Breast epithelium (tissue), 3 donors: Measurements from ENCODE around the gene ZNF407.

ENCODE experiments used
- POLR2A ChIP-seq: fragments of 450-650 bp; IDR thresholded peaks from one replicate; pipeline ENCODE4 v1.6.1; 2016; ENCODE audit warnings: antibody characterized with exemption, mild to moderate bottlenecking, moderate library complexity
- POLR2AphosphoS5 ChIP-seq, 3 donors: sonication (generic); formaldehyde crosslinking; IDR thresholded peaks; one replicate each; pipeline ENCODE4 v1.6.1; 2017; ENCODE audit warnings: antibody characterized with exemption in 3 of 3

DNA sequence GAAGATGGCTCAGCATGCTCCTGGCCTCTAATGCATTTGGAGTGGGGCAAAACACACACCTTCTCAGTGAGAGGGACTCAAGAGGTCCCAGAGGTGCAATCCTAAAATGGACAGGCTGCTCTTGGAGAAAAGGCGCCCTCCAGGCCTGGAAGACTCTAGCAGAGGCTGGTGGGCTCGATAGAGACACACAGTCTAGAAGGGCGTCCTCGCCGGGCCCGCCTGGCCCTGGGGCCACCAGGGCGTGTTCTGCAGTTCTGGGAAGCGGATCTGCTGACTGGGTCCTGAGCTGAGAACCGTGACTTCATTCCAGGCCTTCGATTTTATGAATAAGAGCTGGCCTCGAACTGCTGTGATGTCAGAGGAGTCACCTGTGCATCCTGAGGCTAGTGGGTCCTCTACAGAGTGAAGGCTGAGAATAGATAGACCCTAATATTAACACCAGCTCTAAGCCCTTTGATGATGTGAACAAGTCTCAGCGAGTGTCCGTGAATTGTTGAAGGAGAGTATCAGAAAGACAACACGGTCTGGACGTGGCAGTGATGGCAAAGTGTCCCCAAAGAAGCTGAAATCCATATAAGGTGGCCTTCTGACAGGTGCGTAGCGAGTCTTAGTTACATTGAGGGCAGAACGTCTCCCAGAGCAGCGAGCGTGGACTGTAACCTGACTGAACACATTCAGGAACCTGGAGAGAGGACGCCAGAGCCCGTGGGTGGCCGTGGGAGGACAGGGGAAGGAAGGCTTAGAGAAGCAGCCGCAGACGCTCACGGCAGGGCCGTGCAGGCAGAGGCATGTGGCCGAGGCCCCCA, 474.4 kb downstream of the ZNF407 start:
- TF ChIP-seq POLR2AphosphoS5 (IDR thresholded peaks at IDR 0.05) (no peak), POLR2A (no peak)
